HepG2 (cell line): ENCODE measurements around the gene BICRA. TPM values are rescaled to one million over a fixed set of nuclear protein-coding genes. Genes with fewer than 3 reads are reported as not detected.

Source experiments
- ARID4A ChIP-seq: sonication (generic); formaldehyde crosslinking; IDR thresholded peaks from 2 replicates; pipeline ENCODE4 v1.5.0; 2020; ENCODE audit warnings: mild to moderate bottlenecking, missing genetic modification reagents, borderline replicate concordance
- CTCF ChIP-seq: sonication (generic); formaldehyde crosslinking; IDR thresholded peaks from 2 replicates; pipeline ENCODE4 v1.5.0; 2020; ENCODE audit warnings: mild to moderate bottlenecking, missing genetic modification reagents, moderate library complexity
- DMAP1 ChIP-seq: IDR thresholded peaks from 2 replicates; pipeline ENCODE4 v1.6.1; 2016
- ELF1 ChIP-seq: sonication (generic); formaldehyde crosslinking; IDR thresholded peaks from 2 replicates; pipeline ENCODE4 v1.4.0; 2020; ENCODE audit warnings: missing genetic modification reagents
- IRF1 ChIP-seq: sonication (generic); formaldehyde crosslinking; IDR thresholded peaks from 2 replicates; pipeline ENCODE4 v1.4.0; 2020; ENCODE audit warnings: low read depth, mild to moderate bottlenecking, missing genetic modification reagents
- MAX ChIP-seq: IDR thresholded peaks from 2 replicates; pipeline ENCODE4 v1.6.1; 2012; ENCODE audit warnings: inconsistent platforms
- RAD51 ChIP-seq: fragments of 450-650 bp; IDR thresholded peaks from 2 replicates; pipeline ENCODE4 v1.6.1; 2016; ENCODE audit warnings: borderline replicate concordance
- SNAPC2 ChIP-seq: sonication (generic); formaldehyde crosslinking; IDR thresholded peaks from 2 replicates; pipeline ENCODE4 v1.8.1; 2022; ENCODE audit warnings: mild to moderate bottlenecking, missing genetic modification reagents
- ZKSCAN1 ChIP-seq: fragments of 150-350 bp; IDR thresholded peaks from 2 replicates; pipeline ENCODE4 v1.6.1; 2014; ENCODE audit warnings: low read length
- ZNF121 ChIP-seq: sonication (generic); formaldehyde crosslinking; IDR thresholded peaks from 2 replicates; pipeline ENCODE4 v1.5.0; 2020; ENCODE audit warnings: mild to moderate bottlenecking, missing genetic modification reagents
- ZNF235 ChIP-seq: sonication (generic); formaldehyde crosslinking; IDR thresholded peaks from 2 replicates; pipeline ENCODE4 v1.8.1; 2023; ENCODE audit warnings: mild to moderate bottlenecking, missing genetic modification reagents, borderline replicate concordance
- ZNF574 ChIP-seq: sonication (generic); formaldehyde crosslinking; IDR thresholded peaks from 2 replicates; pipeline ENCODE4 v1.4.0; 2020; ENCODE audit warnings: missing genetic modification reagents
- ZNF652 ChIP-seq: IDR thresholded peaks from 2 replicates; pipeline ENCODE4 v1.6.1; 2016; ENCODE audit warnings: low read depth, borderline replicate concordance
- ZNF740 ChIP-seq: sonication (generic); formaldehyde crosslinking; IDR thresholded peaks from 2 replicates; pipeline ENCODE4 v1.4.0; 2020; ENCODE audit warnings: missing genetic modification reagents
- ZSCAN5A ChIP-seq: sonication (generic); formaldehyde crosslinking; IDR thresholded peaks from 2 replicates; pipeline ENCODE4 v1.8.0; 2022; ENCODE audit warnings: mild to moderate bottlenecking, missing genetic modification reagents, borderline replicate concordance
- polyA plus RNA-seq, 8 experiments: library from polyadenylated mRNA; depleted of rRNA in 3 of 8; stranded (reverse) in 7 of 8; unstranded in 1 of 8; fragments of >200 nt; fragmentation: Illumina TruSeq in 4 of 8; extraction: Trizol in 4 of 8; gene quantifications; 2 replicates each; pipeline versions ENCODE4 v1.2.1 to v1.2.3, GENCODE V29; 2011 to 2016; ENCODE audit warnings: low read depth in 4 of 8, missing spikeins in 1 of 8, mixed read lengths in 1 of 8; ENCODE audit not compliant: insufficient read depth in 1 of 8
- total RNA-seq, 5 experiments: library from RNA; depleted of rRNA; stranded (reverse); fragments of >200 nt; fragmentation: Illumina TruSeq; extraction: Trizol; gene quantifications; 2 replicates each; pipeline ENCODE4 v1.2.3, GENCODE V29; 2016; ENCODE audit warnings: low read depth in 1 of 5

BICRA gene
- total and polyA plus RNA-seq, 2 of the 13 experiments (the other 11 are each of a cell fraction or from before 2014, with no cell fraction given), result 0.55 to 0.71 TPM

- TF ChIP-seq ZNF740 (no peak), ELF1 (no peak), RAD51 (no peak), ZNF574 (CRISPR knock-in tag) (0 out of 2 replicates have a peak, but pooled peaks have one; percentile 42), ZKSCAN1 (no peak), MAX (no peak; the same call in 1 of the 2 replicates), ZSCAN5A (0 out of 2 replicates have a peak, but pooled peaks have one; percentile 51), ZNF652 (CRISPR knock-in tag) (no peak), ZNF121 (CRISPR knock-in tag) (peak; percentile 65; the same call in 1 of the 2 replicates), SNAPC2 (CRISPR knock-in tag) (0 out of 2 replicates have a peak, but pooled peaks have one; percentile 33), ZNF235 (CRISPR knock-in tag) (no peak), ARID4A (CRISPR knock-in tag) (peak; percentile 38; the same call in 1 of the 2 replicates), IRF1 (CRISPR knock-in tag) (no peak), CTCF (0 out of 2 replicates have a peak, but pooled peaks have one; percentile 21), DMAP1 (CRISPR knock-in tag) (peak; percentile 28; the same call in 1 of the 2 replicates)
These were observed 15.0 kb downstream of the BICRA start (continued) for GRCh38 chr19:47623921-47624391.
